GM18951 (cell line): ENCODE measurements around the gene PCOLCE2.

Experiments used
- POLR2A ChIP-seq: IDR thresholded peaks from 4 replicates; pipeline ENCODE4 v1.6.1; 2011; ENCODE audit warnings: mild to moderate bottlenecking; ENCODE audit not compliant: insufficient read length, insufficient read depth; ENCODE audit errors: extremely low read depth
- in situ Hi-C: fragments of 300-500 bp; cut with MboI; formaldehyde crosslinking; loops from one replicate; pipeline ENCODE4 v1.12.0; 2022; ENCODE audit warnings: low sequenced_read_pairs, mixed read lengths, inconsistent platforms; ENCODE audit not compliant: unreplicated experiment

The PCOLCE2 gene

DNA sequence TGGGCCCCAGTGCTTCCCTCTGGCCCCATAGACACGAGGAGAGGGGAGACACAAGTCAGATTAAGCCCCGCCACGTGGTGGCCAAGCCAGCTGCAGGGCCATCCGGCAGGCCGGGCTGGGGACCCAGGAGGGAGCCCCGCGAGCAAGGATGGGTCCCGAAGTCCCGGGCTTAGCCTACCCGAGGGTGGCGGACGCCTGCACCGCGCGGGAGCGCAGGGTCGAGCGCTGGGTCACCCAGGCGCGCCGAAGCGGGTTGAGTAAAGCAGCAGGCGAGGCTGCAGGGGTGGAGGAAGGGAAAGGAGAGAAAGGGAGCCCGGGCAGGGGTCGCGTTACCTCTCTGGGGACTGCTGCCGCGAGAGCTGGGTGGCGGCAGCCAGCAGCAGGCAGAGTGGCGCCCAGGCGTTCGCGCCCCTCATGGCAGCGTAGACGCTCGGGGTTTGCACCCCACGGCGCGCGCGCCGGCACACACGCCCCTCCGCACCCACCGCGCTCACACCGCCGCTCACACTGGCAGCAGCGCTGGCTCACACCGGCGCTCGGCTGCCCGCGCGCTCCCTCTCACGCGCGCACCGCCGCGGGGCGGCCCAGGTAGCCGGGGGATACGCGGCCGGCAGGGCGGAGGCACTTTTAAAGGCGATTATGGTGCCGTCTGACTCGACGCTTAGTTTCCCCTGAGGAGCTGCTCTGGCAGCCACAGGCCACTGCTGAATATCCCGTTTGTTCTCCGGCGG, at the start of gene PCOLCE2:
PCOLCE2 (minus strand) TSS at position 603 of the 731 bp plus-strand sequence; CDS start at position 416, 187 bp downstream.
- in situ Hi-C loops = no loop called here
- TF ChIP-seq POLR2A = no peak

- TF ChIP-seq POLR2A = no peak
- in situ Hi-C loops = no loop called here
Observed at GRCh38 chr3:142935963-142936362, 47.1 kb upstream of the PCOLCE2 start.

GRCh38 chr3:142934887-142935269, 46.0 kb upstream of the PCOLCE2 start:
- in situ Hi-C loops = no loop called here
- no peak for TF ChIP-seq POLR2A

GRCh38 chr3:142934128-142934886, 45.4 kb upstream of the PCOLCE2 start:
- TF ChIP-seq POLR2A = no peak
- in situ Hi-C loops = no loop called here

DNA sequence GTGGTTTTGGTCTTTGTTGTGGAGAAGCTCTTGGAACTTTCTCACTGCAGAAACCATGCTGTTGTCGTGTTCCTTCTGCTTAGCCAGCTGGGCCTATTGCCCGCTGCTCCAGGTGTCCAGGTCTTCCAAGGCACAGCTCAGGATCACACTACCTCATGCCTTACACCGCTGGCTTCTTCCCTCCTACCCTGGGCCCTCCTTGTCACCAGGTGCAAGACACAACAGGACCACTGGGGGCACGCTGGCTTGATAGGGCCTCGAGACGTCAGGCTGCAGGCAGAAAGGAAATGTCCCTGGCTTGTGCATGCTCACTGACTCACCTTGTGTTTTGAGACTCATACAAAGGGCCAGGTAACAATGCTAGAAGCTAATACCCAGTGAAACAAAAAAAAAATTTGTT, 42.3 kb upstream of the PCOLCE2 start:
- no peak for TF ChIP-seq POLR2A
- in situ Hi-C loops = no loop called here

DNA sequence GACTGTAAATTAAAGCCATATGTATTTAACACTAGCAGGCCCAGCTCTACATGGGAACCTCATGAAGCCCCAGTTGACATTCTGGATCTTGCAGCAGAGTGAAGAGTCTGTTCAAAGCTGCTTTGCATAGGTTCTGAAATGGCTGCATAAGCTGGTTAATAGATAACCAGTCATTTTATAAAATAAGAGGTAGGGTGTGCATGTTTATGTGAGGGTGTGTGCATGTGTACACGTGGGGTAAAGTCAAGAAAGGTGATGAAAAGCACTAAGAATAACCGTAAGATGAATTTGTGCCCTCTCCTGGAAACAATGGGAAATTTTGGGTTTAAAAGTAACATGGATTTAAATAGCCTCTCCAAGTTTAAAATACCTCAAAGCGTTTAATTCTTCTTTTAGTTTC, 41.6 kb upstream of the PCOLCE2 start:
- no peak for TF ChIP-seq POLR2A
- in situ Hi-C loops = no loop called here

- in situ Hi-C loops = no loop called here
- TF ChIP-seq POLR2A = no peak
Observed at GRCh38 chr3:142929890-142930289, 41.0 kb upstream of the PCOLCE2 start.

DNA sequence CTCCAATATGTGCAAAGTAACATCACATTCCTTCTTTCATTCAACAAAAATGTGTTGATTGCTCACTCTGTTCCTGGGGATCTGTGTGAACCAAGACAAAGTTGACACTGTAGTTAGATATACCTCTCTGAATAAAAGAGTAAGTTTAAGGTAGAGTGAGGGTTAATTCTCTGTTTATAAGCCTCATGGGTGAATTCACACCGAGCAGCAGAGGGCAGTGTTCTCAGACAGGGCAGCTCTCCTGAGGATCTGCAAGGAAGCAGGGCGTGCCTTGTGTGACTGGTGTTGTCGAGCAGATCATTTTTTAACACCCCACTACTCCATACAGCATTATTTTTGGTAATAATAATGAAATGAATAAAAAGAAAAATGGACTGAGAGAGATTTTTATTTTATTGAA, 40.2 kb upstream of the PCOLCE2 start:
- TF ChIP-seq POLR2A = no peak
- in situ Hi-C loops = no loop called here

- in situ Hi-C loops = no loop called here
- TF ChIP-seq POLR2A = no peak
Observed at GRCh38 chr3:142926368-142926944, 37.6 kb upstream of the PCOLCE2 start.

DNA sequence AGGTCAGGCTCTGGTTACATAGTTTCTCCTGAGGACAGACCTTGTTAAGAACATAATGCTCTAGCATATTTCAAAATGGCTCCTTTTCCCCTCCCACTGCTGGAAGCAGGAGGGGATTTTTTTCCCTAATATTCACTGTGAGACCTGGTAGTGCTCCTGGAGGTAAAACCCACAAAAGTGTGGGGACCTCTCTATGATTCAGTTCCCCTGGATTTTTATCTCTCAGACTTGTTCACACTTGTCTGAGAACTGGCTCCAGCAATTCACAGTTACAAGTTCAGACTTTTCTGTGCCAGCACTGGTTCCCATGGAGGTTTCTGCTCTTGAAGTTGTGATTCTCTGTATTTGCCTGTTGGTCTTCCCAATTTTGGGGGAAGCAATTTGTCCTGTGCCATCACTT, 36.3 kb upstream of the PCOLCE2 start:
- no peak for TF ChIP-seq POLR2A
- in situ Hi-C loops = no loop called here

DNA sequence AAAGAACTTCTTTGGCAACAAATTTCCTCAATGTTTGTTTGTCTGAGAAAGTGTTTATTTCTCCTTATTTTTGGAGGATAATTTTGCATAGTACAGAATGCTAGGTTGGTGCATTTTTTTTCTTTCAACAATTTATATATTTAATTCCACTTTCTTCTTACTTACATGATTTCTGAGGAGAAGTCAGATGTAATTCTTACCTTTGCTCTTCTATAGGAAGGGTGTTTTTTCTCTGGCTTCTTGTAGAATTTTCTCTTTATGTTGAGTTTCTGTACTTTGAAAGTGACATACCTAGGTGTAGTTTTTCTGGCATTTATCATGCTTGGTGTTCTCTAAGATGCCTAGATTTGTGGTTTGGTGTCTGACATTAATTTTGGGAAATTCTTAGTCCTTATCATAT, 34.8 kb upstream of the PCOLCE2 start:
- in situ Hi-C loops = no loop called here
- no peak for TF ChIP-seq POLR2A

- in situ Hi-C loops = no loop called here
- TF ChIP-seq POLR2A = no peak
Observed at GRCh38 chr3:142916605-142917004, 27.7 kb upstream of the PCOLCE2 start.

- in situ Hi-C loops = no loop called here
- no peak for TF ChIP-seq POLR2A
Observed at GRCh38 chr3:142915636-142916035, 26.8 kb upstream of the PCOLCE2 start.

DNA sequence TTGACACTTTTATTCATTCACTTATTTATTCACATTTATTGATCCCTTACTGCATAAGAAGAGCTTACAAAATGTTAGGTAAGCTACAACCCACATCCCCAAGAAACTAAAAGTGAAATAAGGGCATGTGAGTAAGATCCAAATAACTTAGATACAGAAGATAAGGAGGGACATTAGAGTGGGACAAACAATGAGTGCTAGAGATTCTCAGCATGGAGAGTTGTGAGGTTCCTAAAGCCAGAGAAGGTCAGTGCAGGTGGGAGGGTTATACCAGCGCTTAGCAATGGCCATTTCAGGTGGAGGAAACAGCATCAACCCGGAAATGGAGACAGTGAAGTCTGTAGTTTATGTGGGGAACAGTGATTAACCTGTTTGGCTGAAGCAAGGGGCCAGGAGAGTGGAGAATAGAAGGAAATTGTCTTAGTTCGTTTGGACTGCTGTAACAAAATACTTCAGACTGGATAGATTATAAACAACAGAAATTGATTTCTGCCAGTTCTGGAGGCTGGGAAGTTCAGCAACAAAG, 25.5 kb upstream of the PCOLCE2 start:
- no peak for TF ChIP-seq POLR2A
- in situ Hi-C loops = no loop called here

DNA sequence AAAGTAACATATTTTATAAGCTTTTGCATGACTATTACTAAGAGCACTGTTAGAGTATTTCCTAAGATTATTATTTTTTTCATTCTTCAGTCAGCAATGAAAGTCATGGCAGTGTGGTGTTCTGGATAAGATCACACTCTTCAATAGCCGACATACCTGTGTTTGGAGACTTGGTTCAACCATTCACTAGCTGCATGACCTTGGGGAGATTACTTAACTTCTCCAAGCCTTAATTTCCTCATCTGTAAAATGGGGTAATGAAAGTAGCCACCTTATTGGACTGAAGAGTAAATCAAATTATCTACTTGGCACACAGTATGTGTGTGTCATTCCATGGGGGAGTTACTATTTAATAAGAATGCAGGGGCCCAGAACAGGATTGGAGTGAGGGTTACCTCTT, 24.5 kb upstream of the PCOLCE2 start:
- in situ Hi-C loops = no loop called here
- no peak for TF ChIP-seq POLR2A
